K562 (cell line): Measurements from ENCODE around the gene SPHK2. TPM values are rescaled to one million over a fixed set of nuclear protein-coding genes. Genes with fewer than 3 reads are reported as not detected.
A peak's percentile ranks its signal among the peaks of the same experiment; 100 is the strongest.

Experiments
- CC2D1A ChIP-seq: fragments of 450-650 bp; IDR thresholded peaks from 2 replicates; pipeline ENCODE4 v1.6.1; 2017; ENCODE audit warnings: mild to moderate bottlenecking
- CHD4 ChIP-seq: fragments of 200-600 bp; sonication (generic); IDR thresholded peaks from 3 replicates; pipeline ENCODE4 v1.6.1; 2012; ENCODE audit warnings: low read depth, mild to moderate bottlenecking, mixed read lengths, low read length, inconsistent platforms; ENCODE audit not compliant: insufficient read depth, insufficient replicate concordance, poor library complexity, severe bottlenecking
- IRF2 ChIP-seq: sonication (generic); formaldehyde crosslinking; IDR thresholded peaks from 2 replicates; pipeline ENCODE4 v1.8.1; 2022; ENCODE audit warnings: mild to moderate bottlenecking, missing genetic modification reagents
- MTA1 ChIP-seq: fragments of 450-650 bp; IDR thresholded peaks from 2 replicates; pipeline ENCODE4 v1.6.1; 2017; ENCODE audit warnings: borderline replicate concordance
- POLR2B ChIP-seq: fragments of 450-650 bp; IDR thresholded peaks from 2 replicates; pipeline ENCODE4 v1.6.1; 2018; ENCODE audit warnings: low read depth; ENCODE audit not compliant: partially characterized antibody
- PTBP1 ChIP-seq: fragments of 200-400 bp; formaldehyde crosslinking; IDR thresholded peaks from 2 replicates; pipeline ENCODE4 v1.6.1; 2017; ENCODE audit warnings: low read depth, low read length
- SAFB2 ChIP-seq: fragments of 200-400 bp; formaldehyde crosslinking; IDR thresholded peaks from 2 replicates; pipeline ENCODE4 v1.6.1; 2018; ENCODE audit warnings: borderline replicate concordance, low read length, low read depth, moderate library complexity; ENCODE audit not compliant: severe bottlenecking
- SMARCA5 ChIP-seq: fragments of 450-650 bp; IDR thresholded peaks from 2 replicates; pipeline ENCODE4 v1.6.1; 2016
- SNRNP70 ChIP-seq: fragments of 200-400 bp; formaldehyde crosslinking; optimal IDR thresholded peaks from 2 replicates; pipeline ENCODE3; 2017; ENCODE audit warnings: low read depth, low read length
- STAT5A ChIP-seq: IDR thresholded peaks from 2 replicates; pipeline ENCODE4 v1.6.1; 2012; ENCODE audit warnings: low read length, inconsistent platforms, borderline replicate concordance
- TBP ChIP-seq: optimal IDR thresholded peaks from 2 replicates; pipeline ENCODE3; 2011; ENCODE audit warnings: low read depth, low read length, improper control_type of control experiment
- TSC22D4 ChIP-seq: fragments of 450-650 bp; IDR thresholded peaks from 2 replicates; pipeline ENCODE4 v1.6.1; 2016; ENCODE audit warnings: missing genetic modification characterization, missing biosample characterization, control low read depth
- ZBTB8A ChIP-seq: fragments of 450-650 bp; IDR thresholded peaks from 2 replicates; pipeline ENCODE4 v1.6.1; 2018; ENCODE audit warnings: mild to moderate bottlenecking, moderate library complexity; ENCODE audit not compliant: partially characterized antibody
- ZKSCAN8 ChIP-seq: fragments of 200-800 bp; sonication (Bioruptor generic); IDR thresholded peaks from 2 replicates; pipeline ENCODE4 v1.6.1; 2016; ENCODE audit warnings: missing genetic modification characterization, missing compliant biosample characterization
- ZNF589 ChIP-seq: fragments of 200-800 bp; sonication (Bioruptor generic); IDR thresholded peaks from 2 replicates; pipeline ENCODE4 v1.6.1; 2016; ENCODE audit warnings: low read depth, missing genetic modification characterization, missing compliant biosample characterization
- ZNF699 ChIP-seq: fragments of 250-450 bp; sonication (Bioruptor Pico); IDR thresholded peaks from 2 replicates; pipeline ENCODE4 v1.8.0; 2021; ENCODE audit warnings: mild to moderate bottlenecking, moderate library complexity; ENCODE audit not compliant: insufficient replicate concordance
- ZNF785 ChIP-seq: fragments of 250-450 bp; sonication (Bioruptor Pico); IDR thresholded peaks from 2 replicates; pipeline ENCODE4 v1.4.0; 2020; ENCODE audit warnings: mild to moderate bottlenecking
- polyA plus RNA-seq, 8 experiments: library from polyadenylated mRNA; depleted of rRNA in 4 of 8; stranded (reverse) in 5 of 8; unstranded in 3 of 8; fragments of >200 nt; fragmentation: Nextera tagmentation in 2 of 8; fragmentation: Illumina TruSeq in 1 of 8; extraction: Ambion mirVana in 2 of 8; extraction: Trizol in 1 of 8; gene quantifications; 2 replicates each; pipeline versions ENCODE4 v1.2.1 to v1.2.3, GENCODE V29; 2011 to 2014; ENCODE audit warnings: inconsistent platforms in 1 of 8, missing spikeins in 1 of 8
- total RNA-seq, 7 experiments: library from RNA; depleted of rRNA in 6 of 7; stranded (reverse); fragments of >200 nt in 6 of 7; fragmentation: Illumina TruSeq in 2 of 7; extraction: Trizol in 2 of 7; gene quantifications; 2 replicates each; pipeline versions ENCODE4 v1.2.1 to v1.2.3, GENCODE V29; 2011 to 2021; ENCODE audit warnings: low replicate concordance in 1 of 7
- TF ChIP-seq, protein P1 (sequence below): fragments of 450-650 bp; formaldehyde crosslinking; IDR thresholded peaks from 2 replicates; pipeline ENCODE4 v1.4.0; 2020; ENCODE audit warnings: mild to moderate bottlenecking, moderate library complexity
- TF ChIP-seq, protein P2 (sequence below): fragments of 200-800 bp; sonication (Bioruptor generic); IDR thresholded peaks from 2 replicates; pipeline ENCODE4 v1.6.1; 2017; ENCODE audit warnings: missing genetic modification characterization, missing compliant biosample characterization
- TF ChIP-seq, protein P3 (sequence below): fragments of 250-450 bp; sonication (Bioruptor Pico); IDR thresholded peaks from 2 replicates; pipeline ENCODE4 v1.5.0; 2021
- TF ChIP-seq, protein P4 (sequence below): sonication (generic); formaldehyde crosslinking; IDR thresholded peaks from 2 replicates; pipeline ENCODE4 v1.8.0; 2022; ENCODE audit warnings: mild to moderate bottlenecking, missing genetic modification reagents
- TF ChIP-seq, protein P5 (sequence below), 2 experiments: fragments of 450-650 bp in 1 of 2; sonication (generic) in 1 of 2; formaldehyde crosslinking; conservative IDR thresholded peaks; 2 replicates each; pipeline versions ENCODE4 v1.4.0 to v1.8.1; 2020 to 2022; ENCODE audit warnings: mild to moderate bottlenecking in 1 of 2, missing genetic modification reagents in 1 of 2
- TF ChIP-seq, protein P6 (sequence below): sonication (generic); formaldehyde crosslinking; IDR thresholded peaks from 2 replicates; pipeline ENCODE4 v1.8.0; 2022; ENCODE audit warnings: missing genetic modification reagents, mild to moderate bottlenecking, moderate library complexity, borderline replicate concordance

Gene SPHK2
- total and polyA plus RNA-seq, 9 of the 15 experiments (the other 6 are each of a cell fraction or from before 2014, with no cell fraction given): 0.10 to 15.2 (median 2.9) TPM

DNA sequence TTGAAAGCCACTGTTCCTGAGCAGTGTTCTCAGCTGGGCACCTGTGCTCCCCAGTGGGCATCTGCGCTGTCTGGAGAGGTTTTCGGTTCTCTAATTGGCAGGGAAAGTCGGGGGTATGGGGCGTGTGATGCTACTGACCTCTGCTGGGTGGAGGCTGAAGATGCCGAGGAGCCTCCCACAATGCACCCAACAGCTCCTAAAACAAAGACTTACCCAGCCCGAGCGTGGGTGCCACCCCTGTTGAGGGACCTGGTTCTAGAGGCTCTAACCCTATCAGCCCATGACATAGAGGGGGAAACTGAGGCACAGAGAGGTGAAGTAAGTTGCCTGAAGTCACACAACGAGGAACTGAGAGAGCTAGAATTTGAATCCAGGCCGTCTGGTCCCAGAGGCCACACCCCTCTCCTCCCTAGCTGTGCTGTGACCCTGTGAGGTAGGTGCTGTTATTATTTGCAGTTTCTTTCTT is 10.5 kb upstream of the SPHK2 start (continued):
- TF ChIP-seq, protein P1, sequence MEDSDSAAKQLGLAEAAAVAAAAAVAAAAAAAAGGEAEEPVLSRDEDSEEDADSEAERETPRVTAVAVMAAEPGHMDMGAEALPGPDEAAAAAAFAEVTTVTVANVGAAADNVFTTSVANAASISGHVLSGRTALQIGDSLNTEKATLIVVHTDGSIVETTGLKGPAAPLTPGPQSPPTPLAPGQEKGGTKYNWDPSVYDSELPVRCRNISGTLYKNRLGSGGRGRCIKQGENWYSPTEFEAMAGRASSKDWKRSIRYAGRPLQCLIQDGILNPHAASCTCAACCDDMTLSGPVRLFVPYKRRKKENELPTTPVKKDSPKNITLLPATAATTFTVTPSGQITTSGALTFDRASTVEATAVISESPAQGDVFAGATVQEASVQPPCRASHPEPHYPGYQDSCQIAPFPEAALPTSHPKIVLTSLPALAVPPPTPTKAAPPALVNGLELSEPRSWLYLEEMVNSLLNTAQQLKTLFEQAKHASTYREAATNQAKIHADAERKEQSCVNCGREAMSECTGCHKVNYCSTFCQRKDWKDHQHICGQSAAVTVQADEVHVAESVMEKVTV: no peak
- TF ChIP-seq ZNF699 (CRISPR knock-in tag): no peak
- no peak for TF ChIP-seq IRF2 (CRISPR knock-in tag)
- no peak for TF ChIP-seq POLR2B
- no peak for TF ChIP-seq SNRNP70
- TF ChIP-seq CHD4: no peak
- TF ChIP-seq CC2D1A: 0 out of 2 replicates have a peak, but pooled peaks have one; percentile 30
- TF ChIP-seq, protein P2, sequence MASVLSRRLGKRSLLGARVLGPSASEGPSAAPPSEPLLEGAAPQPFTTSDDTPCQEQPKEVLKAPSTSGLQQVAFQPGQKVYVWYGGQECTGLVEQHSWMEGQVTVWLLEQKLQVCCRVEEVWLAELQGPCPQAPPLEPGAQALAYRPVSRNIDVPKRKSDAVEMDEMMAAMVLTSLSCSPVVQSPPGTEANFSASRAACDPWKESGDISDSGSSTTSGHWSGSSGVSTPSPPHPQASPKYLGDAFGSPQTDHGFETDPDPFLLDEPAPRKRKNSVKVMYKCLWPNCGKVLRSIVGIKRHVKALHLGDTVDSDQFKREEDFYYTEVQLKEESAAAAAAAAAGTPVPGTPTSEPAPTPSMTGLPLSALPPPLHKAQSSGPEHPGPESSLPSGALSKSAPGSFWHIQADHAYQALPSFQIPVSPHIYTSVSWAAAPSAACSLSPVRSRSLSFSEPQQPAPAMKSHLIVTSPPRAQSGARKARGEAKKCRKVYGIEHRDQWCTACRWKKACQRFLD (CRISPR knock-in tag): no peak
- no peak for TF ChIP-seq ZBTB8A
- no peak for TF ChIP-seq ZNF589 (CRISPR knock-in tag)
- TF ChIP-seq, protein P3, sequence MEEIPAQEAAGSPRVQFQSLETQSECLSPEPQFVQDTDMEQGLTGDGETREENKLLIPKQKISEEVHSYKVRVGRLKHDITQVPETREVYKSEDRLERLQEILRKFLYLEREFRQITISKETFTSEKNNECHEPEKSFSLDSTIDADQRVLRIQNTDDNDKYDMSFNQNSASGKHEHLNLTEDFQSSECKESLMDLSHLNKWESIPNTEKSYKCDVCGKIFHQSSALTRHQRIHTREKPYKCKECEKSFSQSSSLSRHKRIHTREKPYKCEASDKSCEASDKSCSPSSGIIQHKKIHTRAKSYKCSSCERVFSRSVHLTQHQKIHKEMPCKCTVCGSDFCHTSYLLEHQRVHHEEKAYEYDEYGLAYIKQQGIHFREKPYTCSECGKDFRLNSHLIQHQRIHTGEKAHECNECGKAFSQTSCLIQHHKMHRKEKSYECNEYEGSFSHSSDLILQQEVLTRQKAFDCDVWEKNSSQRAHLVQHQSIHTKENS (CRISPR knock-in tag): no peak
- no peak for TF ChIP-seq ZNF785 (CRISPR knock-in tag)
- TF ChIP-seq MTA1: no peak
- TF ChIP-seq, protein P4, sequence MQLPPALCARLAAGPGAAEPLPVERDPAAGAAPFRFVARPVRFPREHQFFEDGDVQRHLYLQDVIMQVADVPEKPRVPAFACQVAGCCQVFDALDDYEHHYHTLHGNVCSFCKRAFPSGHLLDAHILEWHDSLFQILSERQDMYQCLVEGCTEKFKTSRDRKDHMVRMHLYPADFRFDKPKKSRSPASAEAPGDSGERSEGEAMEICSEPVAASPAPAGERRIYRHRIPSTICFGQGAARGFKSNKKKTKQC: no peak
- no peak for TF ChIP-seq ZKSCAN8 (CRISPR knock-in tag)
- no peak for TF ChIP-seq PTBP1
- no peak for TF ChIP-seq SMARCA5
- TF ChIP-seq STAT5A: no peak
- TF ChIP-seq SAFB2: no peak
- TF ChIP-seq, protein P5, sequence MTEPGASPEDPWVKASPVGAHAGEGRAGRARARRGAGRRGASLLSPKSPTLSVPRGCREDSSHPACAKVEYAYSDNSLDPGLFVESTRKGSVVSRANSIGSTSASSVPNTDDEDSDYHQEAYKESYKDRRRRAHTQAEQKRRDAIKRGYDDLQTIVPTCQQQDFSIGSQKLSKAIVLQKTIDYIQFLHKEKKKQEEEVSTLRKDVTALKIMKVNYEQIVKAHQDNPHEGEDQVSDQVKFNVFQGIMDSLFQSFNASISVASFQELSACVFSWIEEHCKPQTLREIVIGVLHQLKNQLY (CRISPR knock-in tag; conservative IDR thresholded peaks at IDR 0.05): no peak
- TF ChIP-seq TBP: no peak
- TF ChIP-seq, protein P6, sequence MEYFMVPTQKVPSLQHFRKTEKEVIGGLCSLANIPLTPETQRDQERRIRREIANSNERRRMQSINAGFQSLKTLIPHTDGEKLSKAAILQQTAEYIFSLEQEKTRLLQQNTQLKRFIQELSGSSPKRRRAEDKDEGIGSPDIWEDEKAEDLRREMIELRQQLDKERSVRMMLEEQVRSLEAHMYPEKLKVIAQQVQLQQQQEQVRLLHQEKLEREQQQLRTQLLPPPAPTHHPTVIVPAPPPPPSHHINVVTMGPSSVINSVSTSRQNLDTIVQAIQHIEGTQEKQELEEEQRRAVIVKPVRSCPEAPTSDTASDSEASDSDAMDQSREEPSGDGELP (CRISPR knock-in tag): 0 out of 2 replicates have a peak, but pooled peaks have one; percentile 23
- TF ChIP-seq TSC22D4 (tag): no peak
